ENCODE results near the gene SNAP25.

SNAP25 gene

GRCh38 chr20:10249048-10249770 is 30.6 kb downstream of the SNAP25 start:
- no peak for TF ChIP-seq CTCF (IDR thresholded peaks at IDR 0.05; ENCODE audit: low read depth, low read length)
- H3K4me3 ChIP-seq (ENCODE audit: low read depth, low read length) = no peak overlapping the region

GRCh38 chr20:10249822-10250221 is 31.2 kb downstream of the SNAP25 start:
- TF ChIP-seq CTCF (IDR thresholded peaks at IDR 0.05; ENCODE audit: low read depth, low read length) = no peak
- H3K4me3 ChIP-seq (ENCODE audit: low read depth, low read length) = no peak overlapping the region

- no peak for TF ChIP-seq CTCF (IDR thresholded peaks at IDR 0.05; ENCODE audit: low read depth, low read length)
- H3K4me3 ChIP-seq (ENCODE audit: low read depth, low read length) = no peak overlapping the region
Observed at GRCh38 chr20:10250902-10251301, 32.3 kb downstream of the SNAP25 start.

- TF ChIP-seq CTCF (IDR thresholded peaks at IDR 0.05; ENCODE audit: low read depth, low read length) = no peak
- no peak overlapping the region for H3K4me3 ChIP-seq (ENCODE audit: low read depth, low read length)
Observed at GRCh38 chr20:10253780-10254179, 35.1 kb downstream of the SNAP25 start.

- TF ChIP-seq CTCF (IDR thresholded peaks at IDR 0.05; ENCODE audit: low read depth, low read length) = no peak
- H3K4me3 ChIP-seq (ENCODE audit: low read depth, low read length) = no peak overlapping the region
Observed at GRCh38 chr20:10255846-10256245, 37.2 kb downstream of the SNAP25 start.

- no peak for TF ChIP-seq CTCF (IDR thresholded peaks at IDR 0.05; ENCODE audit: low read depth, low read length)
- H3K4me3 ChIP-seq (ENCODE audit: low read depth, low read length) = no peak overlapping the region
Observed at GRCh38 chr20:10259166-10259565, 40.5 kb downstream of the SNAP25 start.

GRCh38 chr20:10260316-10260715 is 41.7 kb downstream of the SNAP25 start:
- TF ChIP-seq CTCF (IDR thresholded peaks at IDR 0.05; ENCODE audit: low read depth, low read length) = no peak
- H3K4me3 ChIP-seq (ENCODE audit: low read depth, low read length) = no peak overlapping the region

Measured in WI38 (cell line).